GM06990 (cell line): ENCODE data around the gene LAMP5.

Experiments
- DNase-seq: peaks from one replicate; pipeline ENCODE4 v3.0.0-alpha.2; 2011; ENCODE audit not compliant: insufficient read length; ENCODE audit errors: extremely low read depth
- H3K27me3 ChIP-seq: replicated peaks from 2 replicates; pipeline ENCODE4 v1.6.0; 2011; ENCODE audit warnings: low read length; ENCODE audit not compliant: control insufficient read depth, insufficient read depth
- H3K36me3 ChIP-seq: 2 replicates; pipeline ENCODE4 v1.5.1; 2011; ENCODE audit warnings: low read length; ENCODE audit not compliant: control insufficient read depth, insufficient read depth
- H3K4me3 ChIP-seq: replicated peaks from 2 replicates; pipeline ENCODE4 v1.5.1; 2011; ENCODE audit warnings: low read depth, mild to moderate bottlenecking, control low read depth, low read length
- TF ChIP-seq, protein P1 (sequence below): IDR thresholded peaks from 2 replicates; pipeline ENCODE4 v1.5.1; 2011; ENCODE audit warnings: low read length, control low read depth, mild to moderate bottlenecking, inconsistent platforms; ENCODE audit not compliant: insufficient read depth, poor library complexity, severe bottlenecking

Gene LAMP5

GRCh38 chr20:9574776-9575175 lies 60.4 kb downstream of the LAMP5 start:
- H3K4me3 ChIP-seq = no peak overlapping the region
- H3K36me3 ChIP-seq = no peaks in the 10 kb centered on the region
- TF ChIP-seq, protein P1, sequence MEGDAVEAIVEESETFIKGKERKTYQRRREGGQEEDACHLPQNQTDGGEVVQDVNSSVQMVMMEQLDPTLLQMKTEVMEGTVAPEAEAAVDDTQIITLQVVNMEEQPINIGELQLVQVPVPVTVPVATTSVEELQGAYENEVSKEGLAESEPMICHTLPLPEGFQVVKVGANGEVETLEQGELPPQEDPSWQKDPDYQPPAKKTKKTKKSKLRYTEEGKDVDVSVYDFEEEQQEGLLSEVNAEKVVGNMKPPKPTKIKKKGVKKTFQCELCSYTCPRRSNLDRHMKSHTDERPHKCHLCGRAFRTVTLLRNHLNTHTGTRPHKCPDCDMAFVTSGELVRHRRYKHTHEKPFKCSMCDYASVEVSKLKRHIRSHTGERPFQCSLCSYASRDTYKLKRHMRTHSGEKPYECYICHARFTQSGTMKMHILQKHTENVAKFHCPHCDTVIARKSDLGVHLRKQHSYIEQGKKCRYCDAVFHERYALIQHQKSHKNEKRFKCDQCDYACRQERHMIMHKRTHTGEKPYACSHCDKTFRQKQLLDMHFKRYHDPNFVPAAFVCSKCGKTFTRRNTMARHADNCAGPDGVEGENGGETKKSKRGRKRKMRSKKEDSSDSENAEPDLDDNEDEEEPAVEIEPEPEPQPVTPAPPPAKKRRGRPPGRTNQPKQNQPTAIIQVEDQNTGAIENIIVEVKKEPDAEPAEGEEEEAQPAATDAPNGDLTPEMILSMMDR = no peak
- H3K27me3 ChIP-seq = no peaks in the 10 kb centered on the region
- no peak for DNase-seq

GRCh38 chr20:9575836-9576235 lies 61.4 kb downstream of the LAMP5 start:
- Histone ChIP-seq H3K27me3 (no peaks in the 10 kb centered on the region), H3K36me3 (no peaks in the 10 kb centered on the region), H3K4me3 (no peak overlapping the region)
- TF ChIP-seq, protein P1 = no peak
- DNase-seq = no peak

GRCh38 chr20:9576695-9577094 lies 62.3 kb downstream of the LAMP5 start:
- TF ChIP-seq, protein P1 = no peak
- Histone ChIP-seq H3K27me3 (no peaks in the 10 kb centered on the region), H3K4me3 (no peak overlapping the region), H3K36me3 (no peaks in the 10 kb centered on the region)
- no peak for DNase-seq

DNA sequence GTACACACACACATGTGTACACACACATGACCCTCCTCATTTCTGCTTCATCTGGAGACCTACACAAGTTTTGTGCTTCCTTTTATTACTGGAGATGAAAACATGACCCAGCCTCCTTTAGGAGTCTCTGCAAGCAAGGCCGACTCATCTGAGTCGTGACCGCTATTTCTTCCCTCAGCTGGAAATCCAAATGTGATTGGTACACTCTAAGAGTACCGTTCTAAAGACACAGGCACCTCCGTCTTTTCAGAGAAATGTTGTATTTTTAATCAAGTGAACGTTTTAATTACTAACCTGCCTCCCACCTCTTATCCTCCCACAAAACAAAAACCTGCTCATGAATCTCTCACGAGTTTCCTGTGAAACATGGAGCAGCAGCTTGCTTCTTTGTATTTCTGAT lies 63.0 kb downstream of the LAMP5 start:
- H3K4me3 ChIP-seq = no peak overlapping the region
- TF ChIP-seq, protein P1 = no peak
- DNase-seq = no peak
- no peaks in the 10 kb centered on the region for H3K27me3 ChIP-seq
- H3K36me3 ChIP-seq = no peaks in the 10 kb centered on the region

DNA sequence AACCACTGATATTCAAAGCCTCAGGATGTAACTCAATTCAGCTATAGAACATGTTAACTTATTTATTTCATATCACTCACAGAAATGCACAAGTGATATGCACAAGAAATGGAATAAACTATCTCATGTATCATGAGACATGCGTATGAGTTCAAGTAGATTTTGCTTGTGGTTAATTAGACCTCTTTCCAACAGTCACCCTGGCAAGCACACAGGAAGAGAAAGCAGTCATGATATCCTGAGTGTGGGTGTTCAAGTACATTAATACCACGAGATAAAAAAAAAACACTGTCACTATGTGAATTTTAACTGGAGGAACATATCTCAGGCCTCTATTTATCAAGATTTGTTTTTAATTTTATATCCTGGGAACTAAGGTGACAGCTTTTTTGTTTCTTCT lies 64.2 kb downstream of the LAMP5 start:
- H3K36me3 ChIP-seq = no peaks in the 10 kb centered on the region
- DNase-seq = peak; percentile 3
- H3K27me3 ChIP-seq = no peaks in the 10 kb centered on the region
- TF ChIP-seq, protein P1 = no peak
- H3K4me3 ChIP-seq = no peak overlapping the region
